NB4 (cell line): ENCODE data around the gene GDPD5.

ENCODE experiments used
- DNase-seq: peaks from one replicate; pipeline ENCODE4 v3.0.0; 2010; ENCODE audit warnings: low read depth
- H3K4me3 ChIP-seq: one replicate; pipeline ENCODE4 v1.5.1; 2011; ENCODE audit warnings: mild to moderate bottlenecking, low read depth, low read length, moderate library complexity
- CTCF ChIP-seq: IDR thresholded peaks from one replicate; pipeline ENCODE4 v1.5.1; 2012; ENCODE audit warnings: low read depth, low read length
- MAX ChIP-seq: IDR thresholded peaks from 2 replicates; pipeline ENCODE4 v1.6.1; 2011; ENCODE audit warnings: low read depth, low read length
- MYC ChIP-seq: IDR thresholded peaks from 2 replicates; pipeline ENCODE4 v1.6.1; 2011; ENCODE audit warnings: low read depth, low read length
- POLR2A ChIP-seq: IDR thresholded peaks from 2 replicates; pipeline ENCODE4 v1.6.1; 2011; ENCODE audit warnings: mild to moderate bottlenecking; ENCODE audit not compliant: insufficient read length; ENCODE audit errors: extremely low read depth

The GDPD5 gene

GRCh38 chr11:75505916-75506692 lies 19.6 kb downstream of the GDPD5 start:
- H3K4me3 ChIP-seq, result no peak overlapping the region
- DNase-seq, result no peak
- TF ChIP-seq MYC, result no peak
- no peak for TF ChIP-seq MAX
- TF ChIP-seq CTCF, result no peak
- no peak for TF ChIP-seq POLR2A

- peak; percentile 52 for DNase-seq
- TF ChIP-seq MAX, result no peak
- TF ChIP-seq CTCF, result no peak
- no peak for TF ChIP-seq MYC
- TF ChIP-seq POLR2A, result no peak
- no peak overlapping the region for H3K4me3 ChIP-seq
These were observed 21.2 kb downstream of the GDPD5 start for GRCh38 chr11:75504501-75504900.

- no peak for DNase-seq
- no peak overlapping the region for H3K4me3 ChIP-seq
- TF ChIP-seq MYC (no peak), POLR2A (no peak), CTCF (no peak), MAX (no peak)
These were observed 22.1 kb downstream of the GDPD5 start for GRCh38 chr11:75503531-75504099.

GRCh38 chr11:75502138-75502537 lies 23.6 kb downstream of the GDPD5 start:
- H3K4me3 ChIP-seq, result no peak overlapping the region
- DNase-seq, result no peak
- TF ChIP-seq MAX (no peak), CTCF (no peak)

GRCh38 chr11:75500742-75501141 lies 25.0 kb downstream of the GDPD5 start:
- TF ChIP-seq CTCF, result no peak
- DNase-seq, result no peak
- H3K4me3 ChIP-seq, result no peak overlapping the region
